ENCODE results near the gene ZNF532. TPM values are rescaled to one million over a fixed set of nuclear protein-coding genes. Genes with fewer than 3 reads are reported as not detected.

The ZNF532 gene
- total and polyA plus RNA-seq, 9 of the 15 experiments (the other 6 are each of a cell fraction or from before 2014, with no cell fraction given): 0.42 TPM; not detected in 8

GRCh38 chr18:58822944-58823343 is 41.7 kb upstream of the ZNF532 start:
- Histone ChIP-seq H3K79me2 (ENCODE audit: control insufficient read depth, insufficient read depth, low read length) (no peaks in the 10 kb centered on the region), H3K27ac (ENCODE audit: extremely low read depth, low read depth, low read length) (no peak overlapping the region), H3K27me3 (ENCODE audit: control insufficient read depth in 2 of 2, insufficient read depth in 2 of 2, low read length in 2 of 2) (no peaks in the 10 kb centered on the region; a peak in 1 of 5 replicates), H3K36me3 (ENCODE audit: control insufficient read depth, insufficient read depth, low read length) (no peaks in the 10 kb centered on the region), H3K9me1 (ENCODE audit: control insufficient read depth, insufficient read depth, low read length) (no peaks in the 10 kb centered on the region), H3K4me1 (replicated peaks in 1 of 2; ENCODE audit: control insufficient read depth in 2 of 2, insufficient read depth in 2 of 2, low read length in 2 of 2) (no peaks in the 10 kb centered on the region), H2AFZ (ENCODE audit: low read depth, low read length) (no peak overlapping the region), H3K4me3 (no peak overlapping the region), H4K20me1 (replicated peaks; ENCODE audit: control insufficient read depth, insufficient read depth, low read length) (no peaks in the 10 kb centered on the region), H3K9ac (ENCODE audit: insufficient read depth in 1 of 2, low read depth in 2 of 2, low read length in 2 of 2) (no peak overlapping the region), H3K9me3 (replicated peaks; ENCODE audit: control insufficient read depth, insufficient read depth, low read depth, low read length) (no peaks in the 10 kb centered on the region), H3K4me2 (ENCODE audit: insufficient read depth, low read length) (no peak overlapping the region)
- FAIRE-seq (no peak), ATAC-seq (no peak), DNase-seq (ENCODE audit: extremely low read depth in 1 of 4, low spot score in 3 of 4) (no peak)
- in situ Hi-C loops (cut with MboI): no loop called here
- no TSS peak for BruUV-seq (replicated peaks)
- ChIA-PET POLR2A (no interaction called here), CTCF (ENCODE audit: low intra/inter-chr PET ratio) (no interaction called here)
- 3% methylated on average over 13 of the region's 13 CpGs for WGBS (ENCODE audit: insufficient coverage, low coverage, missing lambda C conversion rate)
- intact Hi-C loops (cut with micrococcal nuclease): no loop called here
- TF ChIP-seq NFRKB (IDR thresholded peaks at IDR 0.05; ENCODE audit: low read depth): no peak
- no peak for TF ChIP-seq GABPA (tag; conservative IDR thresholded peaks at IDR 0.05; ENCODE audit: low read depth)
- TF ChIP-seq YY1 (IDR thresholded peaks at IDR 0.05; ENCODE audit: borderline replicate concordance in 1 of 3, control insufficient read depth in 1 of 3, extremely low read depth in 1 of 3, insufficient read depth in 3 of 3, insufficient read length in 1 of 3, insufficient replicate concordance in 2 of 3, low read depth in 1 of 3, low read length in 2 of 3): no peak
- TF ChIP-seq RBM22 (IDR thresholded peaks at IDR 0.05; ENCODE audit: low read depth, low read length, poor library complexity, severe bottlenecking): no peak
- TF ChIP-seq MCM5 (IDR thresholded peaks at IDR 0.05; ENCODE audit: low read depth): no peak
- TF ChIP-seq HNRNPL (IDR thresholded peaks at IDR 0.05; ENCODE audit: low read depth, low read length): no peak
- no peak for TF ChIP-seq ZC3H4 (CRISPR knock-in tag; IDR thresholded peaks at IDR 0.05; ENCODE audit: borderline replicate concordance)
- TF ChIP-seq TBP (optimal IDR thresholded peaks at IDR 0.05; ENCODE audit: low read depth, low read length): no peak
- no peak for TF ChIP-seq FOXJ2 (tag; IDR thresholded peaks at IDR 0.05)
- no peak for TF ChIP-seq FOS (IDR thresholded peaks at IDR 0.05; ENCODE audit: extremely low read depth, insufficient read length)
